Measurements from ENCODE around the gene SUCLG1.

Gene SUCLG1

GRCh38 chr2:84495539-84496146 is 36.6 kb upstream of the SUCLG1 start:
- no peaks in the 10 kb centered on the region for H3K79me1 ChIP-seq (ENCODE audit: low read length)
- H4K12ac ChIP-seq (ENCODE audit: low read depth, low read length), result no peak overlapping the region
- no peak overlapping the region for H3K4me3 ChIP-seq (ENCODE audit: low read depth, low read length)
- no peak overlapping the region for H2AK5ac ChIP-seq (ENCODE audit: low read length)
- no peak overlapping the region for H3K9ac ChIP-seq (ENCODE audit: low read length)
- no peaks in the 10 kb centered on the region for H3K79me2 ChIP-seq (ENCODE audit: control insufficient read depth, insufficient read depth, low read length, poor library complexity)
- H3K27ac ChIP-seq (ENCODE audit: low read depth, low read length), result no peak overlapping the region
- no peak overlapping the region for H3K14ac ChIP-seq (ENCODE audit: low read length)
- no peak overlapping the region for H3K4me2 ChIP-seq (ENCODE audit: low read length)
- H3K9me3 ChIP-seq (ENCODE audit: insufficient read depth, low read depth, low read length), result no peaks in the 10 kb centered on the region
- no peak overlapping the region for H4K8ac ChIP-seq (ENCODE audit: low read depth, low read length)
- no peak overlapping the region for H2AFZ ChIP-seq (ENCODE audit: insufficient read depth, low read length, poor library complexity)
- no CpG with 5 or more reads among the region's 8 CpGs for WGBS (ENCODE audit: extremely low coverage, insufficient coverage, insufficient read length)
- H3K27me3 ChIP-seq (ENCODE audit: insufficient read depth, low read length), result no peaks in the 10 kb centered on the region
- H3K18ac ChIP-seq (ENCODE audit: low read length), result no peak overlapping the region
- no peaks in the 10 kb centered on the region for H3K36me3 ChIP-seq (ENCODE audit: control insufficient read depth in 1 of 2, insufficient read depth in 2 of 2, low read length in 2 of 2)
- no peak overlapping the region for H4K91ac ChIP-seq (ENCODE audit: low read depth, low read length)
- H2BK120ac ChIP-seq (ENCODE audit: insufficient read depth, low read length, poor library complexity), result no peak overlapping the region
- no peak overlapping the region for H3K4ac ChIP-seq (ENCODE audit: low read depth, low read length)
- H3K23ac ChIP-seq (ENCODE audit: low read length), result no peak overlapping the region
- H3K4me1 ChIP-seq (ENCODE audit: control insufficient read depth in 1 of 2, insufficient read depth in 2 of 2, low read length in 2 of 2), result no peaks in the 10 kb centered on the region
- H2BK12ac ChIP-seq (ENCODE audit: low read length), result no peak overlapping the region
- H2BK5ac ChIP-seq (ENCODE audit: low read depth, low read length, poor library complexity), result no peak overlapping the region
- peak in 1 of 2 donors; percentile 81 for DNase-seq

DNA sequence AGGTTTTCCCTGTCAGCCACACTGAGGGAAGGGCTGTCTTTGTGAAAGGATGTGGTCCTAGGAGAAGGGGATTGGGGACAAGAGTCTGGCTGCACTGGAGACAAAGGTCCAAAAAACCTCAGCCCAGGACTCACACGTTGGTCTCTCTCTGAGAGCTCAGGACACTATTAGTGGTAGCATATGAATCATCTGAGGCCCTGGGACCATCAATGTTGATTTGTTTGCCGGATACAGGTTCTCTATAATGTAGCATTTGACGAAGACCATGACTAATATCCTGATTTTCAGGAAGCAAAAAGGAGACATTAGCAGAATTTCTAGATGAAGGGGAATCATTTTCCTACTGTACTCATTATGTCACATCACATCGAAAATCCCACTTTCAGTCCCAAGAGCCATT is 35.0 kb upstream of the SUCLG1 start:
- no peaks in the 10 kb centered on the region for H3K27me3 ChIP-seq (ENCODE audit: insufficient read depth, low read length)
- no peak overlapping the region for H3K4me3 ChIP-seq (ENCODE audit: low read depth, low read length)
- no peak overlapping the region for H3K9ac ChIP-seq (ENCODE audit: low read length)
- no peak overlapping the region for H4K91ac ChIP-seq (ENCODE audit: low read depth, low read length)
- H2BK120ac ChIP-seq (ENCODE audit: insufficient read depth, low read length, poor library complexity), result no peak overlapping the region
- WGBS (ENCODE audit: extremely low coverage, insufficient coverage, insufficient read length), result no CpG with 5 or more reads among the region's 4 CpGs
- H3K18ac ChIP-seq (ENCODE audit: low read length), result no peak overlapping the region
- no peak overlapping the region for H3K4ac ChIP-seq (ENCODE audit: low read depth, low read length)
- H2AK5ac ChIP-seq (ENCODE audit: low read length), result no peak overlapping the region
- H3K36me3 ChIP-seq (ENCODE audit: control insufficient read depth in 1 of 2, insufficient read depth in 2 of 2, low read length in 2 of 2), result no peaks in the 10 kb centered on the region
- no peak overlapping the region for H2BK5ac ChIP-seq (ENCODE audit: low read depth, low read length, poor library complexity)
- no peak overlapping the region for H2BK12ac ChIP-seq (ENCODE audit: low read length)
- no peaks in the 10 kb centered on the region for H3K79me1 ChIP-seq (ENCODE audit: low read length)
- no peak overlapping the region for H3K14ac ChIP-seq (ENCODE audit: low read length)
- DNase-seq, result no peak
- H4K12ac ChIP-seq (ENCODE audit: low read depth, low read length), result no peak overlapping the region
- no peaks in the 10 kb centered on the region for H3K9me3 ChIP-seq (ENCODE audit: insufficient read depth, low read depth, low read length)
- H3K23ac ChIP-seq (ENCODE audit: low read length), result no peak overlapping the region
- H3K27ac ChIP-seq (ENCODE audit: low read depth, low read length), result no peak overlapping the region
- H3K79me2 ChIP-seq (ENCODE audit: control insufficient read depth, insufficient read depth, low read length, poor library complexity), result no peaks in the 10 kb centered on the region
- no peak overlapping the region for H2AFZ ChIP-seq (ENCODE audit: insufficient read depth, low read length, poor library complexity)
- H3K4me1 ChIP-seq (ENCODE audit: control insufficient read depth in 1 of 2, insufficient read depth in 2 of 2, low read length in 2 of 2), result no peaks in the 10 kb centered on the region
- no peak overlapping the region for H4K8ac ChIP-seq (ENCODE audit: low read depth, low read length)
- no peak overlapping the region for H3K4me2 ChIP-seq (ENCODE audit: low read length)

- Histone ChIP-seq H3K27ac (ENCODE audit: low read depth, low read length) (no peak overlapping the region), H3K9me3 (ENCODE audit: insufficient read depth, low read depth, low read length) (no peaks in the 10 kb centered on the region), H3K4me2 (ENCODE audit: low read length) (no peak overlapping the region), H3K4me3 (ENCODE audit: low read depth, low read length) (no peak overlapping the region), H3K14ac (ENCODE audit: low read length) (no peak overlapping the region), H2AK5ac (ENCODE audit: low read length) (no peak overlapping the region), H2BK12ac (ENCODE audit: low read length) (no peak overlapping the region), H4K91ac (ENCODE audit: low read depth, low read length) (no peak overlapping the region), H4K8ac (ENCODE audit: low read depth, low read length) (no peak overlapping the region), H3K4ac (ENCODE audit: low read depth, low read length) (no peak overlapping the region), H2AFZ (ENCODE audit: insufficient read depth, low read length, poor library complexity) (no peak overlapping the region), H2BK5ac (ENCODE audit: low read depth, low read length, poor library complexity) (no peak overlapping the region), H4K12ac (ENCODE audit: low read depth, low read length) (no peak overlapping the region), H3K18ac (ENCODE audit: low read length) (no peak overlapping the region), H3K79me1 (ENCODE audit: low read length) (no peaks in the 10 kb centered on the region), H2BK120ac (ENCODE audit: insufficient read depth, low read length, poor library complexity) (no peak overlapping the region), H3K9ac (ENCODE audit: low read length) (no peak overlapping the region), H3K4me1 (ENCODE audit: control insufficient read depth in 1 of 2, insufficient read depth in 2 of 2, low read length in 2 of 2) (no peaks in the 10 kb centered on the region), H3K36me3 (ENCODE audit: control insufficient read depth in 1 of 2, insufficient read depth in 2 of 2, low read length in 2 of 2) (no peaks in the 10 kb centered on the region), H3K79me2 (ENCODE audit: control insufficient read depth, insufficient read depth, low read length, poor library complexity) (no peaks in the 10 kb centered on the region), H3K27me3 (ENCODE audit: insufficient read depth, low read length) (no peaks in the 10 kb centered on the region), H3K23ac (ENCODE audit: low read length) (no peak overlapping the region)
- no CpG with 5 or more reads among the region's 5 CpGs for WGBS (ENCODE audit: extremely low coverage, insufficient coverage, insufficient read length)
- DNase-seq, result no peak
These were observed 34.4 kb upstream of the SUCLG1 start for GRCh38 chr2:84493514-84493913.

DNA sequence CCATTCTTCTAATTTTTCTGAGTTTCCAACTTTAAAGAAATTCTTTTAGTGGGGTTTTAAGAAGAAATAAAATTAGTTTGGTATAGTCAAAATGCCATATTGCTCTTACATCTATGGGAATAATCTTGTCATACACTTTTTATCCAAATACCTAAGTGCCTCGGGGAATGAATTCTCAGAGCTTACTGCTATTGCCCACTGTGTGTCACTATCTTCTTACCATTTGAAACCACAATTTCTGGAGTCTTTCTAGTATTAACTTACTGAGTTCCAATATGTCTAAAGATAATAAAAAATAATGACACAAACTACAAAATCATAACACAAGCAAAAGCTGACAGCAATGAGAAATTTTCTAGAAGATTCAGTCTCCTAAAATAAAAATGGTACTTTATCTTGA is 33.5 kb upstream of the SUCLG1 start:
- H2AFZ ChIP-seq (ENCODE audit: insufficient read depth, low read length, poor library complexity), result no peak overlapping the region
- no peak overlapping the region for H4K12ac ChIP-seq (ENCODE audit: low read depth, low read length)
- no peak overlapping the region for H2AK5ac ChIP-seq (ENCODE audit: low read length)
- no peak overlapping the region for H2BK5ac ChIP-seq (ENCODE audit: low read depth, low read length, poor library complexity)
- no peaks in the 10 kb centered on the region for H3K36me3 ChIP-seq (ENCODE audit: control insufficient read depth in 1 of 2, insufficient read depth in 2 of 2, low read length in 2 of 2)
- no peak overlapping the region for H4K8ac ChIP-seq (ENCODE audit: low read depth, low read length)
- no peak overlapping the region for H3K14ac ChIP-seq (ENCODE audit: low read length)
- no peak overlapping the region for H2BK120ac ChIP-seq (ENCODE audit: insufficient read depth, low read length, poor library complexity)
- H3K79me1 ChIP-seq (ENCODE audit: low read length), result no peaks in the 10 kb centered on the region
- no peak for DNase-seq
- H3K27ac ChIP-seq (ENCODE audit: low read depth, low read length), result no peak overlapping the region
- no peak overlapping the region for H3K18ac ChIP-seq (ENCODE audit: low read length)
- H4K91ac ChIP-seq (ENCODE audit: low read depth, low read length), result no peak overlapping the region
- no peak overlapping the region for H3K4ac ChIP-seq (ENCODE audit: low read depth, low read length)
- H3K9ac ChIP-seq (ENCODE audit: low read length), result no peak overlapping the region
- H3K23ac ChIP-seq (ENCODE audit: low read length), result no peak overlapping the region
- no CpG with 5 or more reads among the region's 1 CpG for WGBS (ENCODE audit: extremely low coverage, insufficient coverage, insufficient read length)
- no peak overlapping the region for H3K4me2 ChIP-seq (ENCODE audit: low read length)
- no peaks in the 10 kb centered on the region for H3K4me1 ChIP-seq (ENCODE audit: control insufficient read depth in 1 of 2, insufficient read depth in 2 of 2, low read length in 2 of 2)
- H3K4me3 ChIP-seq (ENCODE audit: low read depth, low read length), result no peak overlapping the region
- H3K79me2 ChIP-seq (ENCODE audit: control insufficient read depth, insufficient read depth, low read length, poor library complexity), result no peaks in the 10 kb centered on the region
- H3K9me3 ChIP-seq (ENCODE audit: insufficient read depth, low read depth, low read length), result no peaks in the 10 kb centered on the region
- no peaks in the 10 kb centered on the region for H3K27me3 ChIP-seq (ENCODE audit: insufficient read depth, low read length)
- H2BK12ac ChIP-seq (ENCODE audit: low read length), result no peak overlapping the region
